SK-N-SH (cell line): ENCODE data around the gene GJA9. TPM values are rescaled to one million over a fixed set of nuclear protein-coding genes. Genes with fewer than 3 reads are reported as not detected.

Source experiments
- CTCF ChIA-PET: fragments of 300-600, 350-600 bp; formaldehyde crosslinking; extraction: SDS; loops from one replicate; lab custom pipeline; 2021; lab: Yijun Ruan, JAX
- POLR2A ChIA-PET: fragments of 350-600 bp; sonication (Branson Sonifier 250); formaldehyde crosslinking; extraction: SDS; loops from one replicate; lab custom pipeline; 2020; ENCODE audit warnings: antibody characterized with exemption, inconsistent platforms; lab: Yijun Ruan, JAX
- DNase-seq: peaks from one replicate; pipeline ENCODE4 v3.0.0; 2012
- H2AFZ ChIP-seq: fragments of 200-600 bp; sonication (generic); 2 replicates; pipeline ENCODE4 v1.8.1; 2016; ENCODE audit warnings: antibody characterized with exemption, mild to moderate bottlenecking, low read depth
- H3F3A ChIP-seq: fragments of 200-600 bp; sonication (generic); replicated peaks from 2 replicates; pipeline ENCODE3; 2016; ENCODE audit warnings: antibody characterized with exemption, mild to moderate bottlenecking; ENCODE audit not compliant: insufficient read depth
- H3K27ac ChIP-seq, 2 experiments: fragments of 200-500 bp in 1 of 2; fragments of 200-600 bp in 1 of 2; sonication (Bioruptor generic) in 1 of 2; sonication (generic), shearing (Covaris generic) in 1 of 2; 2 replicates each; pipeline versions ENCODE4 v1.5.1 to v1.6.1; 2014 to 2016; ENCODE audit warnings: low read depth in 2 of 2, inconsistent platforms in 1 of 2, low read length in 1 of 2, mild to moderate bottlenecking in 1 of 2, mixed read lengths in 1 of 2
- H3K27me3 ChIP-seq: fragments of 200-600 bp; sonication (generic), shearing (Covaris generic); 2 replicates; pipeline ENCODE4 v1.6.1; 2016; ENCODE audit warnings: mixed run types; ENCODE audit not compliant: insufficient read depth
- H3K36me3 ChIP-seq, 2 experiments: fragments of 200-500 bp in 1 of 2; fragments of 200-600 bp in 1 of 2; sonication (Bioruptor generic) in 1 of 2; sonication (generic) in 1 of 2; replicated peaks in 1 of 2; 2 replicates each; pipeline versions ENCODE3 to v1.5.1; 2014 to 2016; ENCODE audit warnings: low read length in 1 of 2, mild to moderate bottlenecking in 1 of 2; ENCODE audit not compliant: insufficient read depth in 2 of 2, control insufficient read depth in 1 of 2
- H3K4me1 ChIP-seq, 2 experiments: fragments of 200-500 bp in 1 of 2; fragments of 200-600 bp in 1 of 2; sonication (Bioruptor generic) in 1 of 2; sonication (generic), shearing (Covaris generic) in 1 of 2; 2 replicates each; pipeline versions ENCODE4 v1.5.1 to v1.6.1; 2014 to 2016; ENCODE audit warnings: low read depth in 1 of 2, low read length in 1 of 2, mixed run types in 1 of 2; ENCODE audit not compliant: insufficient read depth in 2 of 2, control insufficient read depth in 1 of 2
- H3K4me2 ChIP-seq: fragments of 200-600 bp; sonication (generic), shearing (Covaris generic); 2 replicates; pipeline ENCODE4 v1.6.1; 2017; ENCODE audit warnings: mixed run types
- H3K4me3 ChIP-seq, 2 experiments: fragments of 200-500 bp in 1 of 2; fragments of 200-600 bp in 1 of 2; sonication (Bioruptor generic) in 1 of 2; sonication (generic), shearing (Covaris generic) in 1 of 2; 2 replicates each; pipeline versions ENCODE4 v1.5.1 to v1.8.1; 2014 to 2016; ENCODE audit warnings: low read depth in 2 of 2, inconsistent platforms in 1 of 2, low read length in 1 of 2, mild to moderate bottlenecking in 1 of 2, mixed read lengths in 1 of 2, moderate library complexity in 1 of 2
- H3K79me2 ChIP-seq: fragments of 200-600 bp; sonication (generic); 2 replicates; pipeline ENCODE4 v1.8.1; 2017; ENCODE audit warnings: mild to moderate bottlenecking; ENCODE audit not compliant: insufficient read depth
- H3K9ac ChIP-seq: fragments of 200-600 bp; sonication (generic); 2 replicates; pipeline ENCODE4 v1.6.1; 2017; ENCODE audit warnings: mixed run types
- H3K9me2 ChIP-seq: fragments of 200-600 bp; sonication (generic); 2 replicates; pipeline ENCODE4 v1.6.1; 2017; ENCODE audit warnings: mixed run types
- H3K9me3 ChIP-seq: fragments of 200-600 bp; sonication (generic); 2 replicates; pipeline ENCODE4 v1.6.1; 2017; ENCODE audit warnings: mixed run types, mild to moderate bottlenecking, moderate library complexity
- H4K20me1 ChIP-seq: fragments of 200-600 bp; sonication (generic); 2 replicates; pipeline ENCODE4 v1.6.1; 2017; ENCODE audit warnings: mild to moderate bottlenecking, mixed run types; ENCODE audit not compliant: insufficient read depth
- CTCF ChIP-seq: fragments of 200-600 bp; sonication (generic); IDR thresholded peaks from 2 replicates; pipeline ENCODE4 v1.6.1; 2017; ENCODE audit warnings: antibody characterized with exemption, mild to moderate bottlenecking, moderate library complexity
- EZH2phosphoT487 ChIP-seq: fragments of 200-600 bp; sonication (generic); IDR thresholded peaks from 2 replicates; pipeline ENCODE4 v1.6.1; 2017; ENCODE audit warnings: low read depth, mixed run types, mild to moderate bottlenecking, antibody characterized with exemption, moderate library complexity, borderline replicate concordance
- FOXJ3 ChIP-seq: sonication (generic); formaldehyde crosslinking; IDR thresholded peaks from 2 replicates; pipeline ENCODE4 v1.5.1; 2020; ENCODE audit warnings: mild to moderate bottlenecking, missing genetic modification reagents
- FOXM1 ChIP-seq: IDR thresholded peaks from 2 replicates; pipeline ENCODE4 v1.4.0; 2012; ENCODE audit warnings: low read depth, mild to moderate bottlenecking
- GABPA ChIP-seq: IDR thresholded peaks from 2 replicates; pipeline ENCODE4 v1.4.0; 2012; ENCODE audit warnings: low read depth, mild to moderate bottlenecking
- GATA2 ChIP-seq: sonication (generic); formaldehyde crosslinking; IDR thresholded peaks from 2 replicates; pipeline ENCODE4 v1.5.0; 2020; ENCODE audit warnings: mild to moderate bottlenecking, missing genetic modification reagents
- MXI1 ChIP-seq: IDR thresholded peaks from 2 replicates; pipeline ENCODE4 v1.6.1; 2012; ENCODE audit warnings: mild to moderate bottlenecking, low read depth, low read length, improper control_type of control experiment
- NRF1 ChIP-seq: IDR thresholded peaks from 2 replicates; pipeline ENCODE4 v1.6.1; 2012; ENCODE audit warnings: low read depth, mild to moderate bottlenecking, low read length
- POLR2AphosphoS5 ChIP-seq: IDR thresholded peaks from 2 replicates; pipeline ENCODE4 v1.6.1; 2012; ENCODE audit warnings: low read depth, low read length
- SIN3A ChIP-seq: IDR thresholded peaks from 2 replicates; pipeline ENCODE4 v1.6.1; 2012; ENCODE audit warnings: low read depth, mild to moderate bottlenecking, low read length, moderate library complexity, borderline replicate concordance
- TCF12 ChIP-seq: IDR thresholded peaks from 2 replicates; pipeline ENCODE4 v1.4.0; 2012
- USF2 ChIP-seq: fragments of 150-350 bp; IDR thresholded peaks from 2 replicates; pipeline ENCODE4 v1.6.1; 2017; ENCODE audit warnings: antibody characterized with exemption, low read length, low read depth, borderline replicate concordance
- YY1 ChIP-seq: IDR thresholded peaks from 2 replicates; pipeline ENCODE4 v1.4.0; 2012; ENCODE audit warnings: low read depth, mild to moderate bottlenecking
- ZBTB33 ChIP-seq: IDR thresholded peaks from 2 replicates; pipeline ENCODE4 v1.4.0; 2012; ENCODE audit warnings: low read depth, borderline replicate concordance
- WGBS: methylation state at CpG from one replicate; pipeline ENCODE4 v1.1.6; 2017; ENCODE audit warnings: low lambda C conversion rate; 5-methylcytosine and 5-hydroxymethylcytosine counted together
- polyA plus RNA-seq, 3 experiments: library from polyadenylated mRNA; depleted of rRNA; stranded (reverse); fragments of >200 nt; gene quantifications; 2 replicates each; pipeline ENCODE4 v1.2.3, GENCODE V29; 2012

The GJA9 gene
- polyA plus RNA-seq, 1 of the 3 experiments (the other 2 are of a cell fraction): not detected

- POLR2A ChIA-PET: no interaction called here
These were observed 16.2 kb downstream of the GJA9 start for GRCh38 chr1:38865112-38865715.

GRCh38 chr1:38860454-38860795, 21.0 kb downstream of the GJA9 start:
- Histone ChIP-seq H3K4me1 (peaks cover 7 to 13% of the 10 kb centered on the region in 2 experiments; a peak in 3 of 4 replicates), H3K4me2 (peak overlapping the region; percentile 87), H2AFZ (peak overlapping the region; percentile 100), H3K9me3 (no peaks in the 10 kb centered on the region), H4K20me1 (no peaks in the 10 kb centered on the region; the same call in 1 of the 2 replicates), H3F3A (peaks cover 7% of the 10 kb centered on the region)
- no peak for DNase-seq
- CTCF ChIA-PET: interaction anchor here (1.5 kb wide), 1 partner anchor 21 kb away, joined by 4 read pairs; the partner anchor contains the start of gene GJA9
- 14% methylated on average over 6 of the region's 6 CpGs for WGBS
- TF ChIP-seq GATA2 (CRISPR knock-in tag): no peak
- TF ChIP-seq FOXJ3 (CRISPR knock-in tag): no peak
- no peak for TF ChIP-seq USF2
- TF ChIP-seq SIN3A: no peak
- no peak for TF ChIP-seq NRF1
- no peak for TF ChIP-seq YY1
- TF ChIP-seq, all 33 proteins: peak for 0
- Histone ChIP-seq H3K36me3 (peaks cover 32 to 37% of the 10 kb centered on the region in 2 experiments), H3K9ac (peak overlapping the region; percentile 80), H3K27me3 (no peaks in the 10 kb centered on the region), H3K27ac (peak overlapping the region; percentile 72 to 83; a peak in 3 of 4 replicates), H3K79me2 (peaks cover 50% of the 10 kb centered on the region), H3K9me2 (no peaks in the 10 kb centered on the region), H3K4me3 (peak overlapping the region; percentile 95 to 100)
- POLR2A ChIA-PET: no interaction called here

More at GRCh38 chr1:38865112-38865715, 16.2 kb downstream of the GJA9 start:
- no peaks in the 10 kb centered on the region for H4K20me1 ChIP-seq
- H3K9me3 ChIP-seq: no peaks in the 10 kb centered on the region
- peaks cover 0 to 6% of the 10 kb centered on the region in 2 experiments; a peak in 2 of 4 replicates for H3K4me1 ChIP-seq
- H3K79me2 ChIP-seq: peaks cover 41% of the 10 kb centered on the region
- no peak overlapping the region for H3K4me2 ChIP-seq
- CTCF ChIA-PET: no interaction called here
- no peak for TF ChIP-seq TCF12
- no peak for TF ChIP-seq MXI1
- TF ChIP-seq GATA2 (CRISPR knock-in tag): no peak
- no peak for TF ChIP-seq FOXM1
- TF ChIP-seq EZH2phosphoT487: no peak
- no peak for TF ChIP-seq ZBTB33
- TF ChIP-seq POLR2AphosphoS5: no peak
- TF ChIP-seq GABPA: no peak
- no peak; the same call in 1 of the 2 replicates for TF ChIP-seq CTCF
- TF ChIP-seq, all 33 proteins: peak for 0
- Histone ChIP-seq H3K9ac (no peak overlapping the region), H2AFZ (no peak overlapping the region), H3K4me3 (no peak overlapping the region), H3K9me2 (no peaks in the 10 kb centered on the region), H3K36me3 (peaks cover 21 to 44% of the 10 kb centered on the region in 2 experiments), H3F3A (peaks cover 7% of the 10 kb centered on the region), H3K27ac (no peak overlapping the region), H3K27me3 (no peaks in the 10 kb centered on the region)
- WGBS: 62% methylated on average over 4 of the region's 4 CpGs
- DNase-seq: no peak
